Measurements from ENCODE around the gene SLC16A8.
"Not testable (repeated sequence)": the region's sequence is repeated elsewhere in the genome, so short reads cannot be mapped to it uniquely, and the experiment has no call there.

SLC16A8 gene

GRCh38 chr22:38083931-38084631, at the start of gene SLC16A8:
TSS of gene SLC16A8 (minus strand) at chr22:38084184. CDS start at chr22:38082873, 1,311 bp downstream.
- DNase-seq (ENCODE audit: low spot score) = no peak

GRCh38 chr22:38133331-38133730, 49.3 kb upstream of the SLC16A8 start:
- DNase-seq (ENCODE audit: low spot score) = no peak

GRCh38 chr22:38132794-38133193, 48.8 kb upstream of the SLC16A8 start:
- no peak for DNase-seq (ENCODE audit: low spot score)

- no peak for DNase-seq (ENCODE audit: low spot score)
Observed at GRCh38 chr22:38132136-38132535, 48.2 kb upstream of the SLC16A8 start.

- no peak for DNase-seq (ENCODE audit: low spot score)
Observed at GRCh38 chr22:38131399-38131798, 47.4 kb upstream of the SLC16A8 start.

- DNase-seq (ENCODE audit: low spot score) = no peak
Observed at GRCh38 chr22:38129856-38130255, 45.9 kb upstream of the SLC16A8 start.

GRCh38 chr22:38129021-38129420, 45.0 kb upstream of the SLC16A8 start:
- no peak for DNase-seq (ENCODE audit: low spot score)

GRCh38 chr22:38127869-38128268, 43.9 kb upstream of the SLC16A8 start:
- DNase-seq (ENCODE audit: low spot score) = no peak

- no peak for DNase-seq (ENCODE audit: low spot score)
Observed at GRCh38 chr22:38126928-38127668, 43.1 kb upstream of the SLC16A8 start.

GRCh38 chr22:38125751-38126201, 41.8 kb upstream of the SLC16A8 start:
- no peak for DNase-seq (ENCODE audit: low spot score)

GRCh38 chr22:38125038-38125610, 41.1 kb upstream of the SLC16A8 start:
- DNase-seq (ENCODE audit: low spot score) = no peak

GRCh38 chr22:38124236-38124974, 40.4 kb upstream of the SLC16A8 start:
- DNase-seq (ENCODE audit: low spot score) = no peak

GRCh38 chr22:38122616-38123015, 38.6 kb upstream of the SLC16A8 start:
- DNase-seq (ENCODE audit: low spot score) = no peak

- DNase-seq (ENCODE audit: low spot score) = no peak
Observed at GRCh38 chr22:38120359-38121110, 36.6 kb upstream of the SLC16A8 start.

GRCh38 chr22:38118747-38119146, 34.8 kb upstream of the SLC16A8 start:
- not testable (repeated sequence) for DNase-seq (ENCODE audit: low spot score)

- DNase-seq (ENCODE audit: low spot score) = no peak
Observed at GRCh38 chr22:38118182-38118581, 34.2 kb upstream of the SLC16A8 start.

GRCh38 chr22:38117556-38117955, 33.6 kb upstream of the SLC16A8 start:
- DNase-seq (ENCODE audit: low spot score) = not testable (repeated sequence)

- DNase-seq (ENCODE audit: low spot score) = no peak
Observed at GRCh38 chr22:38115423-38116205, 31.6 kb upstream of the SLC16A8 start.

- DNase-seq (ENCODE audit: low spot score) = peak; percentile 75
Observed at GRCh38 chr22:38114484-38115398, 30.8 kb upstream of the SLC16A8 start.

- no peak for DNase-seq (ENCODE audit: low spot score)
Observed at GRCh38 chr22:38112381-38112780, 28.4 kb upstream of the SLC16A8 start.

Measured in kidney capillary endothelial cell (primary cell).